T-helper 2 cell treated with Interferon-gamma antibody and Interleukin-4, amounts not matched to agents 5 μg/mL and 100 μg/mL, for 36 hours (primary cell): ENCODE results near the gene NRSN1.
A peak's percentile ranks its signal among the peaks of the same experiment; 100 is the strongest.
"Not testable (repeated sequence)": the region's sequence is repeated elsewhere in the genome, so short reads cannot be mapped to it uniquely, and the experiment has no call there.

Source experiments
- DNase-seq: peaks from one replicate; pipeline ENCODE4 v3.0.0; 2021; ENCODE audit warnings: low spot score
- H3K27ac Mint-ChIP-seq: one replicate; pipeline ENCODE4 v1.8.0; 2021; ENCODE audit warnings: mild to moderate bottlenecking, mixed read lengths
- H3K27me3 Mint-ChIP-seq: one replicate; pipeline ENCODE4 v1.8.0; 2021; ENCODE audit warnings: low read depth, mixed read lengths
- H3K36me3 Mint-ChIP-seq: one replicate; pipeline ENCODE4 v1.8.0; 2021; ENCODE audit warnings: low read depth, mixed read lengths
- H3K4me1 Mint-ChIP-seq: one replicate; pipeline ENCODE4 v1.8.0; 2021; ENCODE audit warnings: low read depth, mixed read lengths
- H3K4me3 Mint-ChIP-seq: one replicate; pipeline ENCODE4 v1.8.0; 2022; ENCODE audit warnings: mild to moderate bottlenecking, moderate library complexity, mixed read lengths
- H3K9me3 Mint-ChIP-seq: one replicate; pipeline ENCODE4 v1.8.0; 2021; ENCODE audit warnings: mixed read lengths

Gene NRSN1

DNA sequence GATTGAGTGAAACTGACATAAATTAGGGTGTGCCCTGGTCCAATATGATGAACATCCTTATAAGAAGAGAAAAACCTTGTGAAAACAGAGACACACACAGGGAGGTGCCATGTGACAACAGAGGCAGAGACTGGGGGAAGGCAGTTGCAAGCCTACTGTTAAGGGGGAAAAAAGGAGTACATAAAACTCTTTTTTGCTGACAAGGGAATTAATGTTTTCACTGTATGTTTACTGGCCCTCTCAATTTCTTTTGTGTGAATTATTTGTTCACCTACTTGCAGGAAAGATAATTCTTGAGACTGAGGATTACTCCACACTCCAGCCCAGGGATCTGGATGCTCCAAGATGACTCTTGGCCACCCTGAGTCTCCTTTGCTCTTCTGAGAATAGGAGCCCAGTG, 12.1 kb upstream of the NRSN1 start:
- H3K27me3 Mint-ChIP-seq, result no peaks in the 10 kb centered on the region
- H3K9me3 Mint-ChIP-seq, result no peaks in the 10 kb centered on the region
- no peak overlapping the region for H3K27ac Mint-ChIP-seq
- H3K4me3 Mint-ChIP-seq, result no peak overlapping the region
- no peak for DNase-seq
- no peaks in the 10 kb centered on the region for H3K4me1 Mint-ChIP-seq
- H3K36me3 Mint-ChIP-seq, result no peaks in the 10 kb centered on the region

DNA sequence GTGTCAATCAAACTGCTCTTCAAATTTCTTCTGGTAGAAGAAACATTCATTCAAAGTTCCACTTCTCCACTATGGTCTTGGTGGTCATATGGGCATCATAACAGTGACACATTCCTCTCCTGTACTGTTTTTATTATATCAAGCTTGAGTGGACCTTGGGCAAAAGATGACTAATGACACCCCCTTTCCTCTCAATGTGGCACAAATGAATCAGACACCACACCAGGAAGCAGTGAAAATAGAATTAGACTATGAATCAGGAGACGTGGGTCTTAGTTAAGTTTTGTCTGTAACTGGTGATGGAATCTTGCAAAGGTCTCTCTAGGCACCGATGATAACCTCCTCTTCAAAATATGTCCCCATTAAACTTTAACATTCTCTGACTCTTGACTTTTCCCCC, 9.0 kb upstream of the NRSN1 start:
- no peak overlapping the region for H3K27ac Mint-ChIP-seq
- no peak for DNase-seq
- H3K36me3 Mint-ChIP-seq, result no peaks in the 10 kb centered on the region
- no peaks in the 10 kb centered on the region for H3K9me3 Mint-ChIP-seq
- H3K27me3 Mint-ChIP-seq, result no peaks in the 10 kb centered on the region
- H3K4me1 Mint-ChIP-seq, result no peaks in the 10 kb centered on the region
- no peak overlapping the region for H3K4me3 Mint-ChIP-seq

- no peaks in the 10 kb centered on the region for H3K9me3 Mint-ChIP-seq
- no peaks in the 10 kb centered on the region for H3K36me3 Mint-ChIP-seq
- H3K4me1 Mint-ChIP-seq, result no peaks in the 10 kb centered on the region
- DNase-seq, result no peak
- no peak overlapping the region for H3K27ac Mint-ChIP-seq
- H3K4me3 Mint-ChIP-seq, result no peak overlapping the region
- peaks cover 3% of the 10 kb centered on the region for H3K27me3 Mint-ChIP-seq
Observed at GRCh38 chr6:24122139-24122538, 3.9 kb upstream of the NRSN1 start.

DNA sequence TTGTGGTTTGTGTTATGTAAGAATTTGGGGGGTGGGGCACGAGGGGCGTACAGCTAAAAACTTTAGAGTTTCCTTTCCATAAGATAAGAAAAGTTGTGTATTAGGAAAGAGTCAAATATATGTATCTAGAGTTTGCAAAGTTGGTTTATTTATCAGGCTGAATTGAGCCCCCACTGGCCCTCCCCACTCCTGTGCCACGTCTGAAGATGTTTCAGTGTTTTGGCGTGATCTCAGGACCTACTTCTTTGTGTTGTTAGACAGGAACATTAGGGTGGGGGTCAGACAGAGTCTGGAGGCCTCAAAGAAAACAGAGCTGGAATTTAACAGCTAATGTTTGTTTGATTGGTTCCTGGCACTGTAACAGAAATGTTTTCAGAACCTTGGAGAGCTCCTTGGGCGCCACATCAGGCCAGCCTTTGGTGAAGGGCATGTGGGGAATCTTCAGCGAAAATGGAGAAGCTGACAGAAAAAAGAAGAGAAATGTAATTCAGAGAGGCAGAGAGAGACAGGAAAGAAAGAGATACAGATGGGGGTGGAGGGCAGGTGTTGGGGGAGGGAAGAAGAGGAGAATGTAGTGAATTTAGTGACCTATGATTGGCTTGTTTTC, 674 bp downstream of the NRSN1 start:
- H3K36me3 Mint-ChIP-seq, result no peaks in the 10 kb centered on the region
- peak; percentile 6 for DNase-seq
- no peaks in the 10 kb centered on the region for H3K9me3 Mint-ChIP-seq
- peaks cover 3% of the 10 kb centered on the region for H3K27me3 Mint-ChIP-seq
- no peak overlapping the region for H3K4me3 Mint-ChIP-seq
- no peaks in the 10 kb centered on the region for H3K4me1 Mint-ChIP-seq
- H3K27ac Mint-ChIP-seq, result no peak overlapping the region

DNA sequence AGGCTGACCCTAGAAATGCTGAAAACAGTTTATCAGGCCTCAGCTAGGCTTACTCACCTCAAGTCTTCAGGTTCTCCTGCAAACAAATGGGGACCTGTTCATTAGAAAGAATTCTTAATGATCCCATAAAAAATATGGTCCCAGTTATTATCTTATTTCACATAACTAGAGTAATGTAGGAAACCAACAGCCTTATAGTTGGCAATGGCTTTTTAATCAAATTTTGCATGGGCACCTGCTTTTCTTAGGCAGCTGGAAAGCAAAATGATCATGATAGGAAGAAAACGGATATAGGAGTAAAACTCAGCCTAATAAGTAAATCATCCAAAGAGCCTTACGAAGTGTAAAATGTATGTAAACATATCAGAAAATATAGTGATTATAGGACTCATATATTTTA, 1.3 kb downstream of the NRSN1 start:
- peaks cover 3% of the 10 kb centered on the region for H3K27me3 Mint-ChIP-seq
- H3K4me3 Mint-ChIP-seq, result no peak overlapping the region
- no peaks in the 10 kb centered on the region for H3K36me3 Mint-ChIP-seq
- H3K27ac Mint-ChIP-seq, result no peak overlapping the region
- no peaks in the 10 kb centered on the region for H3K4me1 Mint-ChIP-seq
- H3K9me3 Mint-ChIP-seq, result no peaks in the 10 kb centered on the region
- no peak for DNase-seq

DNA sequence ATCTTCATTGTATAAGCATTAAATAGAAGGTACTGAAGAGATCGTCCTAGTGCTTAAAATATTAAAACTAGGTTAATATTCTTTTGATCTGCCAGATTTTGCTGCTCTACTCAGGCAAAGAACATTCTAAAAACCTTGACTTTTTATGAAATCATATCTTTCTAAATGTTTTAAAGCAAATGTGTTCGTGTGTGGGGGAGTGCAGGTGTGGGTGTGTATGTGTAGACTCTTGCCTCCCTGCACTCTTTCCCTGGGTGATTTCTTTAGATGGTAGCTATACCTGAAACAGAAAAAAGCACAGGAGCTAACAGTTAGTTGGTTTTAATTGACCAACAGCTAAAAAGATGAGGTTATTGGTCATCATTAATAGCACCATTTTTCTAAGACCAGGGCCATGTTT, 5.7 kb downstream of the NRSN1 start:
- Mint-ChIP-seq H3K4me1 (no peaks in the 10 kb centered on the region), H3K36me3 (no peaks in the 10 kb centered on the region), H3K27ac (no peak overlapping the region), H3K27me3 (peaks cover 2% of the 10 kb centered on the region), H3K4me3 (no peak overlapping the region), H3K9me3 (no peaks in the 10 kb centered on the region)
- DNase-seq, result no peak

GRCh38 chr6:24139080-24139479, 13.1 kb downstream of the NRSN1 start:
- H3K4me3 Mint-ChIP-seq, result no peak overlapping the region
- no peaks in the 10 kb centered on the region for H3K27me3 Mint-ChIP-seq
- H3K4me1 Mint-ChIP-seq, result no peaks in the 10 kb centered on the region
- no peak for DNase-seq
- H3K27ac Mint-ChIP-seq, result no peak overlapping the region
- no peaks in the 10 kb centered on the region for H3K36me3 Mint-ChIP-seq
- no peaks in the 10 kb centered on the region for H3K9me3 Mint-ChIP-seq

GRCh38 chr6:24139639-24140038, 13.6 kb downstream of the NRSN1 start:
- H3K27ac Mint-ChIP-seq, result no peak overlapping the region
- no peak overlapping the region for H3K4me3 Mint-ChIP-seq
- no peaks in the 10 kb centered on the region for H3K27me3 Mint-ChIP-seq
- H3K9me3 Mint-ChIP-seq, result no peaks in the 10 kb centered on the region
- DNase-seq, result no peak
- no peaks in the 10 kb centered on the region for H3K4me1 Mint-ChIP-seq
- no peaks in the 10 kb centered on the region for H3K36me3 Mint-ChIP-seq

GRCh38 chr6:24140591-24140990, 14.6 kb downstream of the NRSN1 start:
- no peaks in the 10 kb centered on the region for H3K9me3 Mint-ChIP-seq
- H3K4me1 Mint-ChIP-seq, result no peaks in the 10 kb centered on the region
- H3K27ac Mint-ChIP-seq, result no peak overlapping the region
- H3K36me3 Mint-ChIP-seq, result no peaks in the 10 kb centered on the region
- no peak overlapping the region for H3K4me3 Mint-ChIP-seq
- DNase-seq, result no peak
- no peaks in the 10 kb centered on the region for H3K27me3 Mint-ChIP-seq

- DNase-seq, H3K4me3 Mint-ChIP-seq, H3K36me3 Mint-ChIP-seq, H3K27me3 Mint-ChIP-seq, H3K4me1 Mint-ChIP-seq, H3K9me3 Mint-ChIP-seq, H3K27ac Mint-ChIP-seq: not testable (repeated sequence)
Observed at GRCh38 chr6:24142733-24143132, 16.7 kb downstream of the NRSN1 start.

- DNase-seq, result no peak
Observed at GRCh38 chr6:24145690-24146131, 19.7 kb downstream of the NRSN1 start.

DNA sequence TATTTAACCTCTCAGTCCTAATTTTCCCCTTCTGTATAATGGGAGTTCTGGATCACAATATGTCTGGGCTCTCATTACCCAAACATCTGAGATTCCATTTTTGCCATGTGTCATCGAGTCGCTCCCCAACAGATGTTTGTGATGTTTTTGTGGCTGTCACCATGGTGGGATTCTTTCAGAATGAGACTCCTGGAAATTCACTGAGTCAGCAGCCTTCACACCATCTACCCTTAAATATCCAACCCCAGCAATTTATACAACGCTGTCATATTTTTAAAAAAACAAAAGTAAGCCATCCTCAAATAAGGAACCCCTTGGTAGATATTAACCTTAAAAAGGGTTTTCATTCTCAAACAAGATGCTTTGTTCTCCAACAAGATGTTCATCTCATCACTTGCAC, 20.9 kb downstream of the NRSN1 start:
- no peaks in the 10 kb centered on the region for H3K36me3 Mint-ChIP-seq
- no peaks in the 10 kb centered on the region for H3K27me3 Mint-ChIP-seq
- no peak overlapping the region for H3K4me3 Mint-ChIP-seq
- no peak for DNase-seq
- no peaks in the 10 kb centered on the region for H3K4me1 Mint-ChIP-seq
- H3K9me3 Mint-ChIP-seq, result no peaks in the 10 kb centered on the region
- no peak overlapping the region for H3K27ac Mint-ChIP-seq

More at GRCh38 chr6:24145690-24146131, 19.7 kb downstream of the NRSN1 start:
- H3K27me3 Mint-ChIP-seq, result no peaks in the 10 kb centered on the region
- no peaks in the 10 kb centered on the region for H3K9me3 Mint-ChIP-seq
- H3K4me1 Mint-ChIP-seq, result no peaks in the 10 kb centered on the region
- no peak overlapping the region for H3K27ac Mint-ChIP-seq
- no peaks in the 10 kb centered on the region for H3K36me3 Mint-ChIP-seq
- H3K4me3 Mint-ChIP-seq, result no peak overlapping the region

DNA sequence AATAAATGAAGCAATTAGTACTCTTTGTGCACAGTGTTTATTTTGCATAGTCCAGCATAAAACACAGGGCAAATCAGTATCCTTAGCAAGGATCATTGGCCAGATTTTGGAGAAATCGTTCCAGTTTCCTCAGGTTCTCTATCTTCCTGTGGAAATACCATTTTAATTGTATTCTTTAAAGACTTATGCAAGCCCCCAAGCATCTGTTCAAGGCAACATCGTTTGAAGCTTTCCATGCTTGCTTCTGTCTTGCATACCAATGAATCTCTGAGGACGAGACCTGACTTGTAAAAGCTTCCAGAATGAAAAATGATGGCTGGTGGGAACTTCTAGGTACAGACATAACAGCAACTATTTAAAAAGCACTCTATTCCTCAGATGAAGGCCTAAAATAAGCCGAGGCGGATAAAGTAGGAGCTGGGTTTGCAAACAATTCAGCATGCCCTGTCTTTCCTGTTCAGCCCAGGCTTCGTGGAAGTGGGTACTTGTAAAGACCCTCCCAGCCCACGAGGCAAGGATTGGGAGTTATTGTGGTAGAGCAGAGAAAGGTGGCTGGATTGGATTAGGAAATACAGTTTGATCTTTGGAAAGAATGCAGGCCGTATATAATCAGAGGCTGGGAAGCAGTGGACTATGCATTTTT, 21.6 kb downstream of the NRSN1 start:
- Mint-ChIP-seq H3K27me3 (no peaks in the 10 kb centered on the region), H3K36me3 (no peaks in the 10 kb centered on the region), H3K9me3 (no peaks in the 10 kb centered on the region), H3K27ac (no peak overlapping the region), H3K4me1 (no peaks in the 10 kb centered on the region), H3K4me3 (no peak overlapping the region)
- DNase-seq, result no peak

DNA sequence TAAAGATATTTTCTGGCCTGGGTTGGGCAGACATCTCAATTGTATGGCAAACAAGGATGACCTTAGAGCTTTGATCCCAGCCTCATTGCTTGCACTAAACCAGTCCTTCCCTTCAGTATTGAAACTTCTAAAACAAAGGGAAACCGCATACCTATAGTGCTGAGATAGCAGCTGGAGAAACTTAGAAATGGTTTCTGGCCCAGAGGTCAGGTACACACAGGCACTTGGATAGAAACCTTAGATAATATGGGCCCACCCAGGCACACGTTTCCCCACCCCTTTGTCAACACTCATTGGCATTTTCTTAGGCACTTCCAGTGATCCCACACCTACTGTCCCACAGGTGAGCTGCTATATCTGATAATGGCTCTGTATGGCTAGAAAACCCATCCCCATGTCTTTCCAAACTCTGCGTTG, 22.1 kb downstream of the NRSN1 start:
- no peak overlapping the region for H3K27ac Mint-ChIP-seq
- no peaks in the 10 kb centered on the region for H3K27me3 Mint-ChIP-seq
- H3K36me3 Mint-ChIP-seq, result no peaks in the 10 kb centered on the region
- DNase-seq, result no peak
- no peaks in the 10 kb centered on the region for H3K4me1 Mint-ChIP-seq
- no peak overlapping the region for H3K4me3 Mint-ChIP-seq
- no peaks in the 10 kb centered on the region for H3K9me3 Mint-ChIP-seq

DNA sequence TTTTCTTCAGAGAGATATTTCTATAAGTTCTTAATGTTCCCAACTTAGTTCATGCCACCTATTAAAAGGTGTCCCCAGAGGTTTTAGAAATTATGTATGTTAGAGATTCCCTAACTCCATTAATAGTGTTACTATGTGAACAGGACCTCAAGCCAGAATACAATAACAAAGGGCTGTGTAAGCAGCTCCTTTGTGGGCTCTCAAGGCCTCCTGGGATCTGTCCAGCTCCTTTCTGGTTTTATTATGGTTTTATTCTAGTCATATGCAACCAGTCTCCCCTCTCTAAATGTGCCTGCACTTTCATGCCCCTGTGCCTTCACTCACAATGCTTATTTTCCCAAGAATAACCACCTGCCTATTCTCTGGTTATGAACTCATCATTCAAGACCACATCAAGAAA, 22.7 kb downstream of the NRSN1 start:
- H3K36me3 Mint-ChIP-seq, result no peaks in the 10 kb centered on the region

More for the DNA sequence above, 22.7 kb downstream of the NRSN1 start:
- H3K27me3 Mint-ChIP-seq, result no peaks in the 10 kb centered on the region
- no peak overlapping the region for H3K27ac Mint-ChIP-seq
- H3K4me3 Mint-ChIP-seq, result no peak overlapping the region
- DNase-seq, result no peak
- H3K4me1 Mint-ChIP-seq, result no peaks in the 10 kb centered on the region
- H3K9me3 Mint-ChIP-seq, result no peaks in the 10 kb centered on the region
